HEK293 (cell line): ENCODE results near the gene BAG2.

Source experiments
- CTCF ChIA-PET: fragments of 350-600 bp; formaldehyde crosslinking; extraction: SDS; loops from one replicate; lab custom pipeline; 2021; ENCODE audit warnings: antibody characterized with exemption; lab: Yijun Ruan, JAX
- POLR2A ChIA-PET: fragments of 300-600 bp; formaldehyde crosslinking; extraction: SDS; loops from one replicate; lab custom pipeline; 2020; ENCODE audit warnings: antibody characterized with exemption, inconsistent platforms; lab: Yijun Ruan, JAX
- H3K27ac ChIP-seq: fragments of 200-500 bp; sonication (Bioruptor generic); 2 replicates; pipeline ENCODE4 v1.5.1; 2014; ENCODE audit warnings: low read depth, low read length, control low read depth, inconsistent platforms; ENCODE audit errors: extremely low read depth
- H3K36me3 ChIP-seq, 2 experiments: fragments of 200-500 bp in 1 of 2; sonication (Bioruptor generic) in 1 of 2; 1 replicate in 1 of 2; 2 replicates in 1 of 2; pipeline ENCODE4 v1.5.1; 2014 to 2017; ENCODE audit warnings: inconsistent platforms in 2 of 2, low read length in 2 of 2; ENCODE audit not compliant: control insufficient read depth in 2 of 2, insufficient read depth in 1 of 2
- H3K4me1 ChIP-seq: fragments of 200-500 bp; sonication (Bioruptor generic); 2 replicates; pipeline ENCODE4 v1.5.1; 2014; ENCODE audit warnings: mild to moderate bottlenecking, low read length, inconsistent platforms; ENCODE audit not compliant: control insufficient read depth, insufficient read depth
- H3K4me3 ChIP-seq: 2 replicates; pipeline ENCODE4 v1.5.1; 2011; ENCODE audit warnings: low read depth, mild to moderate bottlenecking, control low read depth, low read length, moderate library complexity
- H3K9me3 ChIP-seq: fragments of 200-500 bp; sonication (Bioruptor generic); 2 replicates; pipeline ENCODE4 v1.5.1; 2014; ENCODE audit warnings: low read depth, low read length, inconsistent platforms; ENCODE audit not compliant: control insufficient read depth, insufficient read depth
- GFI1B ChIP-seq: fragments of 450-650 bp; formaldehyde crosslinking; IDR thresholded peaks from 2 replicates; pipeline ENCODE4 v1.5.1; 2016; ENCODE audit warnings: missing biosample characterization, missing genetic modification characterization
- IKZF3 ChIP-seq: fragments of 450-650 bp; IDR thresholded peaks from 2 replicates; pipeline ENCODE4 v1.5.0; 2018; ENCODE audit warnings: missing biosample characterization, mild to moderate bottlenecking, missing genetic modification characterization, moderate library complexity
- PRDM1 ChIP-seq: fragments of 450-650 bp; formaldehyde crosslinking; IDR thresholded peaks from 2 replicates; pipeline ENCODE4; 2016; ENCODE audit warnings: missing biosample characterization, missing genetic modification characterization
- SCRT2 ChIP-seq: fragments of 450-650 bp; formaldehyde crosslinking; IDR thresholded peaks from 2 replicates; pipeline ENCODE4 v1.5.1; 2016; ENCODE audit warnings: missing biosample characterization, missing genetic modification characterization
- SP3 ChIP-seq: fragments of 450-650 bp; formaldehyde crosslinking; IDR thresholded peaks from 2 replicates; pipeline ENCODE4 v1.5.1; 2016; ENCODE audit warnings: missing biosample characterization, missing genetic modification characterization
- SP7 ChIP-seq: fragments of 450-650 bp; formaldehyde crosslinking; IDR thresholded peaks from 2 replicates; pipeline ENCODE4 v1.5.1; 2016; ENCODE audit warnings: missing biosample characterization, missing genetic modification characterization
- ZBTB11 ChIP-seq: fragments of 450-650 bp; formaldehyde crosslinking; conservative IDR thresholded peaks from 2 replicates; pipeline ENCODE4 v1.5.1; 2016; ENCODE audit warnings: low read depth, missing biosample characterization, missing genetic modification characterization
- ZBTB20 ChIP-seq: fragments of 450-650 bp; formaldehyde crosslinking; IDR thresholded peaks from 2 replicates; pipeline ENCODE4 v1.5.1; 2016; ENCODE audit warnings: missing biosample characterization, missing genetic modification characterization
- ZBTB48 ChIP-seq: fragments of 450-650 bp; formaldehyde crosslinking; IDR thresholded peaks from 2 replicates; pipeline ENCODE4 v1.5.1; 2016; ENCODE audit warnings: missing biosample characterization, missing genetic modification characterization
- ZBTB7A ChIP-seq: fragments of 450-650 bp; formaldehyde crosslinking; IDR thresholded peaks from 2 replicates; pipeline ENCODE4 v1.5.1; 2016; ENCODE audit warnings: low read depth, missing biosample characterization, missing genetic modification characterization
- ZBTB8A ChIP-seq: fragments of 450-650 bp; formaldehyde crosslinking; IDR thresholded peaks from 2 replicates; pipeline ENCODE4 v1.5.1; 2016; ENCODE audit warnings: missing biosample characterization, missing genetic modification characterization
- ZEB2 ChIP-seq: fragments of 450-650 bp; formaldehyde crosslinking; IDR thresholded peaks from 2 replicates; pipeline ENCODE4 v1.5.1; 2016; ENCODE audit warnings: missing biosample characterization, missing genetic modification characterization
- ZNF169 ChIP-seq: fragments of 450-650 bp; formaldehyde crosslinking; IDR thresholded peaks from 2 replicates; pipeline ENCODE4 v1.5.1; 2016; ENCODE audit warnings: missing biosample characterization, missing genetic modification characterization
- ZNF184 ChIP-seq: fragments of 450-650 bp; IDR thresholded peaks from 2 replicates; pipeline ENCODE4 v1.5.1; 2018; ENCODE audit warnings: missing biosample characterization, mild to moderate bottlenecking, missing genetic modification characterization
- ZNF24 ChIP-seq: fragments of 450-650 bp; formaldehyde crosslinking; IDR thresholded peaks from 2 replicates; pipeline ENCODE4 v1.5.1; 2016; ENCODE audit warnings: missing biosample characterization, missing genetic modification characterization
- ZNF366 ChIP-seq: fragments of 450-650 bp; formaldehyde crosslinking; conservative IDR thresholded peaks from 2 replicates; pipeline ENCODE4 v1.5.1; 2016; ENCODE audit warnings: missing biosample characterization, missing genetic modification characterization
- ZNF394 ChIP-seq: fragments of 450-650 bp; formaldehyde crosslinking; IDR thresholded peaks from 2 replicates; pipeline ENCODE4 v1.5.1; 2016; ENCODE audit warnings: missing biosample characterization, missing genetic modification characterization, mild to moderate bottlenecking, moderate library complexity, borderline replicate concordance
- ZNF501 ChIP-seq: fragments of 450-650 bp; formaldehyde crosslinking; IDR thresholded peaks from 2 replicates; pipeline ENCODE4 v1.5.1; 2016; ENCODE audit warnings: missing biosample characterization, missing genetic modification characterization
- ZNF561 ChIP-seq: fragments of 450-650 bp; IDR thresholded peaks from 2 replicates; pipeline ENCODE4 v1.5.1; 2018; ENCODE audit warnings: missing biosample characterization, missing genetic modification characterization, borderline replicate concordance
- ZNF600 ChIP-seq: fragments of 450-650 bp; formaldehyde crosslinking; IDR thresholded peaks from 2 replicates; pipeline ENCODE4 v1.5.1; 2016; ENCODE audit warnings: missing biosample characterization, missing genetic modification characterization
- ZNF658 ChIP-seq: fragments of 450-650 bp; formaldehyde crosslinking; IDR thresholded peaks from 2 replicates; pipeline ENCODE4; 2016; ENCODE audit warnings: missing biosample characterization, missing genetic modification characterization
- ZNF660 ChIP-seq: fragments of 450-650 bp; IDR thresholded peaks from 2 replicates; pipeline ENCODE4 v1.5.1; 2018; ENCODE audit warnings: missing biosample characterization, mild to moderate bottlenecking, missing genetic modification characterization
- ZNF792 ChIP-seq: fragments of 450-650 bp; formaldehyde crosslinking; IDR thresholded peaks from 2 replicates; pipeline ENCODE4 v1.5.1; 2016; ENCODE audit warnings: missing biosample characterization, missing genetic modification characterization
- TF ChIP-seq, protein P1 (sequence below): fragments of 450-650 bp; formaldehyde crosslinking; IDR thresholded peaks from 2 replicates; pipeline ENCODE4 v1.5.1; 2016; ENCODE audit warnings: missing biosample characterization, missing genetic modification characterization
- TF ChIP-seq, protein P2 (sequence below): fragments of 450-650 bp; formaldehyde crosslinking; IDR thresholded peaks from 2 replicates; pipeline ENCODE4 v1.5.1; 2016; ENCODE audit warnings: missing biosample characterization, missing genetic modification characterization, borderline replicate concordance

Gene BAG2

GRCh38 chr6:57173886-57174510 lies 1.9 kb downstream of the BAG2 start:
- peak overlapping the region; percentile 34; the same call in 1 of the 2 replicates for H3K27ac ChIP-seq
- H3K9me3 ChIP-seq = no peaks in the 10 kb centered on the region
- CTCF ChIA-PET = interaction anchor here (0.6 kb wide), 1 partner anchor 271 kb away, joined by 3 read pairs; no protein-coding TSS in a partner anchor
- POLR2A ChIA-PET = no interaction called here
- H3K4me1 ChIP-seq = peaks cover 14% of the 10 kb centered on the region; the same call in 1 of the 2 replicates
- H3K36me3 ChIP-seq = peaks cover 0 to 5% of the 10 kb centered on the region in 2 experiments; a peak in 2 of 3 replicates
- H3K4me3 ChIP-seq = peak overlapping the region; percentile 65
- TF ChIP-seq, protein P1, sequence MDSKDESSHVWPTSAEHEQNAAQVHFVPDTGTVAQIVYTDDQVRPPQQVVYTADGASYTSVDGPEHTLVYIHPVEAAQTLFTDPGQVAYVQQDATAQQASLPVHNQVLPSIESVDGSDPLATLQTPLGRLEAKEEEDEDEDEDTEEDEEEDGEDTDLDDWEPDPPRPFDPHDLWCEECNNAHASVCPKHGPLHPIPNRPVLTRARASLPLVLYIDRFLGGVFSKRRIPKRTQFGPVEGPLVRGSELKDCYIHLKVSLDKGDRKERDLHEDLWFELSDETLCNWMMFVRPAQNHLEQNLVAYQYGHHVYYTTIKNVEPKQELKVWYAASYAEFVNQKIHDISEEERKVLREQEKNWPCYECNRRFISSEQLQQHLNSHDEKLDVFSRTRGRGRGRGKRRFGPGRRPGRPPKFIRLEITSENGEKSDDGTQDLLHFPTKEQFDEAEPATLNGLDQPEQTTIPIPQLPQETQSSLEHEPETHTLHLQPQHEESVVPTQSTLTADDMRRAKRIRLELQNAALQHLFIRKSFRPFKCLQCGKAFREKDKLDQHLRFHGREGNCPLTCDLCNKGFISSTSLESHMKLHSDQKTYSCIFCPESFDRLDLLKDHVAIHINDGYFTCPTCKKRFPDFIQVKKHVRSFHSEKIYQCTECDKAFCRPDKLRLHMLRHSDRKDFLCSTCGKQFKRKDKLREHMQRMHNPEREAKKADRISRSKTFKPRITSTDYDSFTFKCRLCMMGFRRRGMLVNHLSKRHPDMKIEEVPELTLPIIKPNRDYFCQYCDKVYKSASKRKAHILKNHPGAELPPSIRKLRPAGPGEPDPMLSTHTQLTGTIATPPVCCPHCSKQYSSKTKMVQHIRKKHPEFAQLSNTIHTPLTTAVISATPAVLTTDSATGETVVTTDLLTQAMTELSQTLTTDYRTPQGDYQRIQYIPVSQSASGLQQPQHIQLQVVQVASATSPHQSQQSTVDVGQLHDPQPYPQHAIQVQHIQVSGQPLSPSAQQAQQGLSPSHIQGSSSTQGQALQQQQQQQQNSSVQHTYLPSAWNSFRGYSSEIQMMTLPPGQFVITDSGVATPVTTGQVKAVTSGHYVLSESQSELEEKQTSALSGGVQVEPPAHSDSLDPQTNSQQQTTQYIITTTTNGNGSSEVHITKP (tag by site-specific recombination) = peak; percentile 52; the same call in 1 of the 2 replicates
- TF ChIP-seq ZNF600 (tag by site-specific recombination) (peak; percentile 79; the same call in 1 of the 2 replicates), ZNF660 (tag by site-specific recombination) (peak; percentile 17; the same call in 1 of the 2 replicates), ZEB2 (tag by site-specific recombination) (peak; percentile 39; the same call in 1 of the 2 replicates), IKZF3 (tag by site-specific recombination) (peak; percentile 90), ZNF366 (peak; percentile 75), PRDM1 (tag by site-specific recombination) (peak; percentile 89), ZBTB48 (tag by site-specific recombination) (peak; percentile 86), ZNF561 (tag by site-specific recombination) (0 out of 2 replicates have a peak, but pooled peaks have one; percentile 40), ZNF394 (tag by site-specific recombination) (peak; percentile 14; the same call in 1 of the 2 replicates), SCRT2 (tag by site-specific recombination) (no peak), ZBTB7A (no peak), ZBTB8A (peak; percentile 29; the same call in 1 of the 2 replicates), ZBTB11 (tag by site-specific recombination) (peak; percentile 50), ZNF184 (tag by site-specific recombination) (0 out of 2 replicates have a peak, but pooled peaks have one; percentile 2), ZNF501 (tag by site-specific recombination) (0 out of 2 replicates have a peak, but pooled peaks have one; percentile 28), ZBTB20 (tag by site-specific recombination) (peak; percentile 80), ZNF169 (tag by site-specific recombination) (no peak), ZNF658 (tag by site-specific recombination) (no peak), SP3 (tag by site-specific recombination) (0 out of 2 replicates have a peak, but pooled peaks have one; percentile 12), ZNF24 (tag by site-specific recombination) (peak; percentile 82), ZNF792 (tag by site-specific recombination) (no peak), GFI1B (tag by site-specific recombination) (no peak), SP7 (tag by site-specific recombination) (peak; percentile 28; the same call in 1 of the 2 replicates)
- TF ChIP-seq, protein P2, sequence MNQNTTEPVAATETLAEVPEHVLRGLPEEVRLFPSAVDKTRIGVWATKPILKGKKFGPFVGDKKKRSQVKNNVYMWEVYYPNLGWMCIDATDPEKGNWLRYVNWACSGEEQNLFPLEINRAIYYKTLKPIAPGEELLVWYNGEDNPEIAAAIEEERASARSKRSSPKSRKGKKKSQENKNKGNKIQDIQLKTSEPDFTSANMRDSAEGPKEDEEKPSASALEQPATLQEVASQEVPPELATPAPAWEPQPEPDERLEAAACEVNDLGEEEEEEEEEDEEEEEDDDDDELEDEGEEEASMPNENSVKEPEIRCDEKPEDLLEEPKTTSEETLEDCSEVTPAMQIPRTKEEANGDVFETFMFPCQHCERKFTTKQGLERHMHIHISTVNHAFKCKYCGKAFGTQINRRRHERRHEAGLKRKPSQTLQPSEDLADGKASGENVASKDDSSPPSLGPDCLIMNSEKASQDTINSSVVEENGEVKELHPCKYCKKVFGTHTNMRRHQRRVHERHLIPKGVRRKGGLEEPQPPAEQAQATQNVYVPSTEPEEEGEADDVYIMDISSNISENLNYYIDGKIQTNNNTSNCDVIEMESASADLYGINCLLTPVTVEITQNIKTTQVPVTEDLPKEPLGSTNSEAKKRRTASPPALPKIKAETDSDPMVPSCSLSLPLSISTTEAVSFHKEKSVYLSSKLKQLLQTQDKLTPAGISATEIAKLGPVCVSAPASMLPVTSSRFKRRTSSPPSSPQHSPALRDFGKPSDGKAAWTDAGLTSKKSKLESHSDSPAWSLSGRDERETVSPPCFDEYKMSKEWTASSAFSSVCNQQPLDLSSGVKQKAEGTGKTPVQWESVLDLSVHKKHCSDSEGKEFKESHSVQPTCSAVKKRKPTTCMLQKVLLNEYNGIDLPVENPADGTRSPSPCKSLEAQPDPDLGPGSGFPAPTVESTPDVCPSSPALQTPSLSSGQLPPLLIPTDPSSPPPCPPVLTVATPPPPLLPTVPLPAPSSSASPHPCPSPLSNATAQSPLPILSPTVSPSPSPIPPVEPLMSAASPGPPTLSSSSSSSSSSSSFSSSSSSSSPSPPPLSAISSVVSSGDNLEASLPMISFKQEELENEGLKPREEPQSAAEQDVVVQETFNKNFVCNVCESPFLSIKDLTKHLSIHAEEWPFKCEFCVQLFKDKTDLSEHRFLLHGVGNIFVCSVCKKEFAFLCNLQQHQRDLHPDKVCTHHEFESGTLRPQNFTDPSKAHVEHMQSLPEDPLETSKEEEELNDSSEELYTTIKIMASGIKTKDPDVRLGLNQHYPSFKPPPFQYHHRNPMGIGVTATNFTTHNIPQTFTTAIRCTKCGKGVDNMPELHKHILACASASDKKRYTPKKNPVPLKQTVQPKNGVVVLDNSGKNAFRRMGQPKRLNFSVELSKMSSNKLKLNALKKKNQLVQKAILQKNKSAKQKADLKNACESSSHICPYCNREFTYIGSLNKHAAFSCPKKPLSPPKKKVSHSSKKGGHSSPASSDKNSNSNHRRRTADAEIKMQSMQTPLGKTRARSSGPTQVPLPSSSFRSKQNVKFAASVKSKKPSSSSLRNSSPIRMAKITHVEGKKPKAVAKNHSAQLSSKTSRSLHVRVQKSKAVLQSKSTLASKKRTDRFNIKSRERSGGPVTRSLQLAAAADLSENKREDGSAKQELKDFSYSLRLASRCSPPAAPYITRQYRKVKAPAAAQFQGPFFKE = no peak
